ENCODE results near the gene SERPINI1. TPM values are rescaled to one million over a fixed set of nuclear protein-coding genes. Genes with fewer than 3 reads are reported as not detected.

SERPINI1 gene
- total RNA-seq, 4 donors from 2014 or later: 0.79 to 1.5 TPM; not detected in 2

DNA sequence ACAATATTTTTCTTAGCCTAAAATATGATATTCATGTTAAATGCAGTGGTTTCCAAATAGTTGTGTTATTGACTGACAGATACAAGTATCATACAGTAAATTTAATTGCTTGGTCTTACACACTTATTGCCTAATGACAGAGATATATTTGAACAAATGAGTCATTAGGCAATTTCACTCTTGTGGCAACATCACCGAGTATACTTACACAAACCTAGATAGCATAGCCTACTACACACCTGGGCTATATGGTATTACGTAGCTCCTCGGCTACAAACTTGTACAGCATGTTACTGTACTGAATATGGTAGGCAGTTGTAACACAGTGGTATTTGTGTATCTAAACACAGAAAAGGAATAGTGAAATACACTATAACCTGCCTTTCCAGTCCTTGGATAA, 50.3 kb downstream of the SERPINI1 start:
- Histone ChIP-seq H3K4me1 (no peaks in the 10 kb centered on the region), H3K9me3 (no peaks in the 10 kb centered on the region), H3K27ac (no peak overlapping the region), H3K36me3 (no peaks in the 10 kb centered on the region), H3K4me3 (no peak overlapping the region), H3K27me3 (no peaks in the 10 kb centered on the region)
- WGBS, 2 donors (ENCODE audit: low coverage in 1 of 2): 85% methylated on average over 3 of the region's 3 CpGs; no CpG with 5 or more reads in 1 of the 2 donors
- no peak for TF ChIP-seq EP300 (IDR thresholded peaks at IDR 0.05; ENCODE audit: low read depth)
- TF ChIP-seq, protein P1, sequence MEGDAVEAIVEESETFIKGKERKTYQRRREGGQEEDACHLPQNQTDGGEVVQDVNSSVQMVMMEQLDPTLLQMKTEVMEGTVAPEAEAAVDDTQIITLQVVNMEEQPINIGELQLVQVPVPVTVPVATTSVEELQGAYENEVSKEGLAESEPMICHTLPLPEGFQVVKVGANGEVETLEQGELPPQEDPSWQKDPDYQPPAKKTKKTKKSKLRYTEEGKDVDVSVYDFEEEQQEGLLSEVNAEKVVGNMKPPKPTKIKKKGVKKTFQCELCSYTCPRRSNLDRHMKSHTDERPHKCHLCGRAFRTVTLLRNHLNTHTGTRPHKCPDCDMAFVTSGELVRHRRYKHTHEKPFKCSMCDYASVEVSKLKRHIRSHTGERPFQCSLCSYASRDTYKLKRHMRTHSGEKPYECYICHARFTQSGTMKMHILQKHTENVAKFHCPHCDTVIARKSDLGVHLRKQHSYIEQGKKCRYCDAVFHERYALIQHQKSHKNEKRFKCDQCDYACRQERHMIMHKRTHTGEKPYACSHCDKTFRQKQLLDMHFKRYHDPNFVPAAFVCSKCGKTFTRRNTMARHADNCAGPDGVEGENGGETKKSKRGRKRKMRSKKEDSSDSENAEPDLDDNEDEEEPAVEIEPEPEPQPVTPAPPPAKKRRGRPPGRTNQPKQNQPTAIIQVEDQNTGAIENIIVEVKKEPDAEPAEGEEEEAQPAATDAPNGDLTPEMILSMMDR (IDR thresholded peaks at IDR 0.05): no peak
- no peak for TF ChIP-seq POLR2AphosphoS5 (IDR thresholded peaks at IDR 0.05)
- TF ChIP-seq POLR2A (IDR thresholded peaks at IDR 0.05): no peak
- DNase-seq: no peak
- intact Hi-C loops (cut with DNase I; ENCODE audit: low total_unique reads): no loop called here
- in situ Hi-C loops (cut with MboI; ENCODE audit: low pct_ligation_motif_present in 1 of 4, low pct_unique_long_range_greater_than_20kb in 1 of 4, low sequenced_read_pairs in 3 of 4): no loop called here

- Histone ChIP-seq H3K36me3 (no peaks in the 10 kb centered on the region), H3K9me3 (no peaks in the 10 kb centered on the region), H3K27ac (no peak overlapping the region), H3K27me3 (no peaks in the 10 kb centered on the region), H3K4me1 (no peaks in the 10 kb centered on the region), H3K4me3 (no peak overlapping the region)
- WGBS, 2 donors (ENCODE audit: low coverage in 1 of 2): 35 to 51% methylated on average over 3 to 4 of the region's 4 CpGs
- DNase-seq: no peak
- no peak for TF ChIP-seq POLR2A (IDR thresholded peaks at IDR 0.05)
- TF ChIP-seq EP300 (IDR thresholded peaks at IDR 0.05; ENCODE audit: low read depth): no peak
- TF ChIP-seq POLR2AphosphoS5 (IDR thresholded peaks at IDR 0.05): no peak
- TF ChIP-seq, protein P1 (IDR thresholded peaks at IDR 0.05): no peak
- intact Hi-C loops (cut with DNase I; ENCODE audit: low total_unique reads): no loop called here
- in situ Hi-C loops (cut with MboI; ENCODE audit: low pct_ligation_motif_present in 1 of 4, low pct_unique_long_range_greater_than_20kb in 1 of 4, low sequenced_read_pairs in 3 of 4): no loop called here
Observed at GRCh38 chr3:167787440-167787839, 51.9 kb downstream of the SERPINI1 start.

DNA sequence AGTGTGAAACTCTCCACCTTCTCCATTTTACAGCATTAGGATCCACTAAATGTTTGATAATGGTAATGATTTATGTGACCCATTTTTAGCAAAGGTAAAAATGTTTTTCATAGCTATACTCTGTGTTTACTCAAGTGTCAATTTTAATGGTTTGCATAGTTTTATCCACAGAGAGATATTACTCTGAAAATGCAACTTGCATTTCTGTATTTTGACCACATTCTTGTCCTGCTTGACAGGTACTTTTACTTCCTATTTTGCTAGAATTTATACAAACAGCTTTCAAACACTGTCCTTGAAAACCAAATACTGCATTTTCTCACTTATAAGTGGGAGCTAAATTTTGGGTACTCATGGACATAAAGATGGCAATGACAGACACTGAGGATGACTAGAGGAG, 62.9 kb downstream of the SERPINI1 start:
- Histone ChIP-seq H3K27me3 (no peaks in the 10 kb centered on the region), H3K9me3 (no peaks in the 10 kb centered on the region), H3K27ac (no peak overlapping the region), H3K4me1 (no peaks in the 10 kb centered on the region), H3K36me3 (no peaks in the 10 kb centered on the region), H3K4me3 (no peak overlapping the region)
- no peak for TF ChIP-seq POLR2AphosphoS5 (IDR thresholded peaks at IDR 0.05)
- no peak for TF ChIP-seq EP300 (IDR thresholded peaks at IDR 0.05; ENCODE audit: low read depth)
- TF ChIP-seq, protein P1 (IDR thresholded peaks at IDR 0.05): no peak
- in situ Hi-C loops (cut with MboI; ENCODE audit: low pct_ligation_motif_present in 1 of 4, low pct_unique_long_range_greater_than_20kb in 1 of 4, low sequenced_read_pairs in 3 of 4): no loop called here
- DNase-seq: no peak
- intact Hi-C loops (cut with DNase I; ENCODE audit: low total_unique reads): no loop called here

DNA sequence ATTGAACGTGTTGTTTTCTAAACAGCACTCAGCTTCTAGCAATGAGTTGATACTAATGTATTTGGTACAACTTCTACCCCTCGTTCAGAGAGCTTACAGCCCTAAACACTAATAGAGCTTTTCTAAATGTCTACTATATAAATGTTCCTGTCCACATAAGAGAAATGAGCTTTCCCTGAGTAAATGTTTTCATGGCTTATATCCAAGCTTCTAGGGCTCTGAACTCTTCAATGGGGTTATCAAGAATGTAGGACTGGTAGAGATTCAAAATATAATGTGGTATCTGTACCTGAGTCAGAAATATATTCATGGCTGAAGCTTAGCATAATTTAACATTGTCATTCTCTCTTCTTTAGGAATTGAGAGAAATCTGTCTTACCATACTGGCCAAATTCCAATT, 73.4 kb downstream of the SERPINI1 start:
- WGBS, 2 donors (ENCODE audit: low coverage in 1 of 2): 56 to 67% methylated on average over 2 of the region's 2 CpGs
- intact Hi-C loops (cut with DNase I; ENCODE audit: low total_unique reads): no loop called here
- DNase-seq: no peak
- Histone ChIP-seq H3K4me3 (no peak overlapping the region), H3K9me3 (no peaks in the 10 kb centered on the region), H3K36me3 (no peaks in the 10 kb centered on the region), H3K27me3 (no peaks in the 10 kb centered on the region), H3K4me1 (peaks cover 0 to 4% (median 0%) of the 10 kb centered on the region in 4 donors), H3K27ac (no peak overlapping the region)
- in situ Hi-C loops (cut with MboI; ENCODE audit: low pct_ligation_motif_present in 1 of 4, low pct_unique_long_range_greater_than_20kb in 1 of 4, low sequenced_read_pairs in 3 of 4): no loop called here
- TF ChIP-seq EP300 (IDR thresholded peaks at IDR 0.05; ENCODE audit: low read depth): no peak
- no peak for TF ChIP-seq POLR2AphosphoS5 (IDR thresholded peaks at IDR 0.05)
- no peak for TF ChIP-seq POLR2A (IDR thresholded peaks at IDR 0.05)
- TF ChIP-seq, protein P1 (IDR thresholded peaks at IDR 0.05): no peak
